Activated CD4-positive, CD25-positive, alpha-beta regulatory T cell treated with anti-CD3 and anti-CD28 coated beads, Interleukin-2, amount 50 U/mL, for 24 hours (primary cell): ENCODE measurements around the gene ANTKMT.
"Not testable (repeated sequence)": the region's sequence is repeated elsewhere in the genome, so short reads cannot be mapped to it uniquely, and the experiment has no call there.

Source experiments
- ATAC-seq, 2 donors: fragments of 150-1000 bp; cut with Tn5 transposase; one replicate each; pipeline ENCODE4 v1.10.0; 2021; ENCODE audit warnings: mild to moderate bottlenecking in 1 of 2, moderate library complexity in 1 of 2

The ANTKMT gene

DNA sequence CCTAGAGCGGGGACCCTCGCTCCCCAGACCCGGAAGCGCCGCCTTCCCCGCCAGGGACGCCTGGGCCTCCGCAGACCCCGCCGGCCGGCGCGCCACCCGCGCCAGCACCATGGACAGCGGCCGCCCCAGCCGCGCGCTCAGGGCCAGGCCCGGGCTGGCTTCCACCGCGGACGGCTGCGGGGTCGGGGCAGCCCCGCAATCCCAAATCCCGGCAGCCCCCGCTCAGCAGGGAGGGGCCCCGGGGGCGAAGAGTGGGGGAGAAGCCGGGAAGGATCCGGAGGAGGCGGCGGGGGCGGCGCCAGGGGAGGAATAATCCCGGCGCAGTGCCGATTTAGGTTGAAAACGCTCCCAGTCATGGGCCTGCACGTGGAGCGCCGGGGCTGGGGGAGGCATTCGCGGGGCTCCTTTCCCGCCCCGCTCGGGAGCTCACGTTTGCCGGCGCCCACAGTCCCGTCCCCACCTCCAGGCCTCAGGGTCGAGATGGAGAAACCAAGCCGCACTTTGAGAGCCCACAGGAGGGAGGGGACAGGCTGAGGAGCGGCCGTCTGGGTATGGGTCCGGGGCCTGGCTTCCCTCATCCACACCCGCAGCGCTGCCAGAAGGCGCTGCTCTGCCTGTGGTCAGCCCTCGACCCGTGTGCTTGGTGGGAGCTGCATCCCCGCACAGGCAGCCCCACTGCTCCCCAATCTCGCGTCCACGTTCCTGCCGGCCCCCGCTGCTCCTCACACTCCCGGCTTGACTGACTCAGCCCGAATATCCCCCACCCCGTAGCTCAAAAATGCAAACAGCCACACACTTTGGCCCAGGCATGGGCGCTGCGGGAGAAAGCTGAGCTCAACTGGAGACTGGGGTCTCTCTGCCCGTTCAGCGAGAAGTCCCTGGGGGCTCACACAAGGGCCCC is 20.0 kb upstream of the ANTKMT start:
- ATAC-seq, result peak; percentile 64 to 71

DNA sequence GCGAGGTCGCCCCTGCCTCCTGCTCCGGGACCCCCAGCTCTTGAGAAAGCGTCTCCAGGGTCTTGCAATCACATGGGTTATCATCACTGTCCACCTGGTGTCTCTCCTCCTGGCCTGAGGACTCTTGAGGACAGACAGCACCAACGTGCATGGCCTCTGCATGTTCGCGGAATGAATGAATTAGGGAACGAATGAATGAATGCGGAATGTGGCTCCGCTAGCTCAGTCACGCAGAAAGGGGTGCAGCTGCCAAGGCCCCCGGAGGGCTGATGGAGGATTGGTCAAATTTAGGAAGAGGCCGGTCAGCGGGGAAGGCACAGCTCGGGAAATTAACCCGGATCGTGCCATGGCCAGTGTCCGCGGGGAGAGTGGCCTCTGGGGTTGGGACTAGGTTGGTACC is 18.6 kb upstream of the ANTKMT start:
- no peak for ATAC-seq

DNA sequence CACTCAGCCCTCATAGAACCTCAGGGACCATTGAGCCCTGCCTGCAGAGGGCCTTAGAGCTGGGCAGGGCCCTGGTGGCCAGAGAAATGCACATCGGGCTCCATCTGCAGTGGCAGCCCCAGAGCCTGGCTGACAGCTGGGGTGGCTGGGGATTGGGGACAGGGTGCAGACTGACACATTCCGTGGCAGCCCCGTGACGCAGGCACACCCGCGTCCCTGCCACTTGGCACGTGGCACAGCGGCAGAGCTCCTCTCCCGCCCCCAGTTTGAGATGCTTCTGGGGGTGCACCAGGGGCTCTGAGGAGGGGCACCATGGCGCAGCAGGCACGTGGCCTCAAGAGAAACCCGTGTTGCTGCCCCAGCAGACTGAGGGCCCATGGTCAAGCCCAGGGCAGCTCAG is 17.5 kb upstream of the ANTKMT start:
- ATAC-seq, result no peak

DNA sequence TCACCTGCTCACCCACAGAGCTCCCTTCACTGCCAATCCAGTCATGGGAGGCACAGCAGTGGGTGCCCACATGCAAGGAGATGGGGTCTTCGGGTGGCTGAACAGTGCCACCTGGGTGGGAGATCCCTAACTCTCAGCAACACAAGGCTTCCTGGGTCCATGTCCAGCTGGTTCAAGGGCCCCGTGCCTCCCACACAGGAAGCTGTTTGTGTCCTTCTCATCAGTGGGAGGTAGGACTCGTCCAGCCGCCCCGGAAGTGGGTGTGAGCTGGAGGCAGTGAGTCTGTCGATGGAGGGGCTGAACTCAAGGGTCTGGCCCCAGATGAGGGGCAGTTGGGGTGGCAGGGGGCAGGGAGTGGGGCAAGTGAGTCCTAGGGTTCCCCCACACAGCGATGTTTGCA is 16.9 kb upstream of the ANTKMT start:
- no peak for ATAC-seq

DNA sequence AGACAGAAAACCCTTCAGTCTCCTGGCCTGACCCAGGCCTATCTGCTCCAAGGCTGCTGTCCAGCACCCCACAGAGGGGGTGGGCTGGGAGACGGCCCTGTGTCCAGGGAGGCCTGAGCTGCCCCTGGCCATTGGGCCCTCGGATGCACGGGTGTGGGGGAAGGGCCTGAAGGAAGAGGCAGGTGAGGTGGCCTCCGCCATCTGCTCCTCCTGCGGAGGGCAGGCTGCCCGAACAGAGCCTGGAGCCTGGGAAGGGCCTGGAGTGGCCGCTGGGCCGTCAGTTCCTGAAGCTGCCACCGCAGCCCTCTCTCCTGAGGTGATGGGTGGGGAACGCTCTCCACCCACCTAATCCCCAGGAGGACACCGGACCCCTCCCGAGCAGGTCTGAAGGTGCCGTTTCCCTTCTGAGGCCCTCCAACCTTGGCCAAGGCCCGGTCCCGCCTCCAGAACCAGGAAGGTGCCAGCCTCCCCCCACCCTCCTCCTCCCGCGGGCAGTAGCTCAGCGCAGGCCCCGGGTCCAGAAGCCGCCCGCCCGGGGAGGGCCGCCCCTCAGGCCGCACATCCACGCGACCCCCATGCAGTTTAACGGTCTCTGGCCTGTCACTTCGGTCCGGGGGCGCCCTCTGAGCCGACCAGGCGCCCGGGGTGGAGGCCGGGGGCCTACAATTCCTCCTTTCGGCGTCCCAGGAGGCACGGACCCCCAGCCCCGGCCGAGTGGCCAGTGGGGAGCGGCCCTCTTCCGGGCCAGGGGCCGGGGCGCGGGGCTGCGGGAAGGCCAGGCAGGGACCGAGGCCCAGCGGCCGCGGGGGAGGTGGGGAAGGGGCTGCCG is 16.2 kb upstream of the ANTKMT start:
- ATAC-seq, result no peak

DNA sequence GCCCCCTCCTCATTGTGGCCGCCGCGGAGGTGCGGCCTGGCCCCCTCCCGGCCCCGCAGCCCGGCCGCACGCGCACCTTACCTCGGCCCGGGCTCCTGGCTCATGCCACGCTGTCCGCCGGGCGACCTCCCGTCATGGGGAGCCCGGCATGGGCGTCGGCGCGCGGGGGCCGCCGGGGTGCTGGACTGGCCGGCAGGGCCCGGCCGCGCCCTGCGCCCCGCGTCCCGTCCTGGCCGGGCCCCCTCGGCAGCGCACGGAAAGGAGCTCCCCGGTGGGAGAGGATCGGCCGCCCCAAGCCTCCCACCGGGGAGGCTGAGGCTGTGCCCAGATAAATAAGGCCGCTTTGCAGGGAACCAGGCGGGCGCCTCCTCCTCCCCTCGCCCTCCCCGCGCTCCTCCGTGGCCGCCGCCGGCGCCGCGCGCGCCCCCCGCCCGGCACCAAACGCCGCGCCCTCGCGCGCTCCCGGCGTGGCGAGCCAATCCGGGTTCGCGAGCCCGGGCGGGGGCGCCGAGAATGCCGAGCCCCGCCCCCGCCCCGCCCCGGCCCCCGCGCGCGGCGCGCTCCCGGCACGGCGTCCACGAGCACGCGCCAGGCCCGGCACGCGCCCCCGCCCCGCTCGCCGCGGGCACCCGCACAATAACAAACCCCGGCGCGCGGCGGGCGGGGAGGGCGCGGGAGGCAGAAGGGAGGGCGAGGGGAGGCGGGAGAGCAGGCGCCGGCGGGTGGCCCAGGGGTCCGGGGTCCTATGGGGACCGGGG is 15.3 kb upstream of the ANTKMT start, which contains the start of gene FBXL16:
FBXL16 (minus strand) TSS at position 371 of the 758 bp plus-strand sequence. CDS start 8,396 bp downstream, outside the sequence.
- ATAC-seq, result no peak

DNA sequence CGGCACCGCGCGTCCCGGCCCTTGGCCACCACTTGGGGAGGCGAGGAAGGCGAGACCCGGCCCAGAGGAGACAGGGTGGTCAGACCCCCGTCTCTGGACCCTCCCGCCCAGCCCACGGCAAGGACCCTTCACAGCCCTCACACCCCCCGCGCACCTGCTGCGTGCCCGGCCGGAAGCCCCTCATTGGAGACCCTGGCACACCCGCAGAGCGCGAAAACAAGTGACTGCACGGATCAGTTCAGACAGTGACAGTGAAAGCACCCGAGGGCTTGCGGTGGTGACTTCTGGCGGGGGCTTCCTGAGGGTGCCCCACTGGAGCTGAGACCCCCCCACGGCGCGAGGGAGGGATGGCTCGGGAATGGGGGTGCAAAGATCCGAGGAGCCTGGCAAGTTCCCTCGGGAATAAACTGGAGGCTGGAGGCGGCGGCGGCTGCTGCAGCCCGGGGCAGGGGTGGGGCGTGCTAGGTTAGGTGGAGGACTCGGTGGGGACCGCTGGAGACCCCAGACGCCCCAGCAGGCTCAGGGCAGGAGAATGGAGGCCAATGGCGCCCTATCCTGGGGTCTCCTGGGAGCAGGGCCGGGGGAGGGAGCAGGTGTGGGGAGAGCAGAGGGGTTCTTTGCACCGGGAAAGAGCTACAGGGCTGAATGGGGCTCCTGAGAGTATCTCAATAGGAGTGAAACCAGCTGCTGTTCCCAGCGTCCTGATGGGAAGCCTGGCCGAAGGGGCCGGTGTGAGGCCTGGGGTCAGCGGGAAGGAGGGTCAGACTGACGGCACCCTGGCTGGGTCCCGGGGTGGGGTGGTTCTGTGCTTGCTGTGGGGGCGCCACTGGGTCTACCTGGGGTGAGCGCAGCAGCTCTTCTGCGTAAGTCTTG is 14.5 kb upstream of the ANTKMT start:
- ATAC-seq, result no peak

DNA sequence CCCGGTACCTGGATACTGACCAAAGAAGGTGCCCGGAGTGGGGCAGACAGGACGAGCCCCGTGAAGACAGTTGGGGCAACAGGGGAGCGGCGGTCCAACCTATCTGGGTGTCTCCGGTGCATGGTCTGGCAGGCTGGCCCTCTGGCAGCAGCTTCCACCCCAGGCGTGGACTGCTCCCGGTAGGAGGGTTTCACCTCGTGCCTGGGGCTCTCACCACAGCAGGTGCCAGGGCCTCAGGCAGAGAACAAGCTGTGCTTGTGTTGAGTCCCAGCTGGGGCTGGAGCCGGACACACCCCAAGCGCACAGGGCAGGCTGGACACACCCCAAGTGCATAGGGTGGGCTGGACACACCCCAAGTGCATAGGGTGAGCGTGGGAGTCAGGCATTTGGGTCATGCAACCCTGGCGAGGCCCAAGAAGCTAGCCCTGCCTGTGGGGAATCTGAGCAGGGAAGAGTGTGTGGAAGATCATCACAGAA is 13.8 kb upstream of the ANTKMT start:
- no peak for ATAC-seq

DNA sequence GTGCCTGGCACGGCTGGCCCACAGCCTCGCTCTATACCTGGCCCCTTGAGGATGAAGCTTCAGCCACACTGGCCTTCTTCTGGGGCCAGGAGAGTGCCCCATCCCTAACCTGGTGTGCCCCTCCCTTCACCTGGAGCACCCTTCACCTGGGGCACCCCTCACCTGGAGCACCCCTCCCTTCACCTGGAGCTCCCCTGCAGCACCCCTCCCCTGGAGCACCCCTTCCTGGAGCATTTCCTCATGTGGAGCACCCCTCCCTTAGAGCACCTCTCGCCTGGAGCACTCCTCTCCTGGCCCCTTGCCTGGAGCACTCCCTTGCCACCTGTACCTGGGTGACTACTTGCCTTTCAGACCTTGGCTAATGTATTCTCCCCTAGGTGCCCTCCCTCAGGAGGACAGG is 12.9 kb upstream of the ANTKMT start:
- no peak for ATAC-seq

DNA sequence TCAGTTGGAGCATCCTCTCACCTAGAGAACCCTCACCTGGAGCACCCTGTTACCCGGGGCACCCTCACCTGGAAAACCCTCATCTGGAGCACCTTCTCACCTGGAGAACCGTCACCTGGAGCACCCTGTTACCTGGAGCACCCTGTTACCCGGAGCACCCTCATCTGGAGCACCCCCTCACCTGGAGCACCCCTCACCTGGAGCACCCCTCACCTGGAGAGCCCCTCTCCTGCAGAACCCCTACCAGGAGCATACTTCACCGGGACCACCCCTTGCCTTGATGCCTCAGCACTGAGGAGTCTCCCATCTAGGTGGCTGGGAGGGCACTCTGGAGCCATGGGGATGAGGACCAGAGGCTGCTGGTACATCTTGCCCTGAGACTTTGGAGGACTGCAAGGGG is 12.0 kb upstream of the ANTKMT start:
- ATAC-seq, result no peak

DNA sequence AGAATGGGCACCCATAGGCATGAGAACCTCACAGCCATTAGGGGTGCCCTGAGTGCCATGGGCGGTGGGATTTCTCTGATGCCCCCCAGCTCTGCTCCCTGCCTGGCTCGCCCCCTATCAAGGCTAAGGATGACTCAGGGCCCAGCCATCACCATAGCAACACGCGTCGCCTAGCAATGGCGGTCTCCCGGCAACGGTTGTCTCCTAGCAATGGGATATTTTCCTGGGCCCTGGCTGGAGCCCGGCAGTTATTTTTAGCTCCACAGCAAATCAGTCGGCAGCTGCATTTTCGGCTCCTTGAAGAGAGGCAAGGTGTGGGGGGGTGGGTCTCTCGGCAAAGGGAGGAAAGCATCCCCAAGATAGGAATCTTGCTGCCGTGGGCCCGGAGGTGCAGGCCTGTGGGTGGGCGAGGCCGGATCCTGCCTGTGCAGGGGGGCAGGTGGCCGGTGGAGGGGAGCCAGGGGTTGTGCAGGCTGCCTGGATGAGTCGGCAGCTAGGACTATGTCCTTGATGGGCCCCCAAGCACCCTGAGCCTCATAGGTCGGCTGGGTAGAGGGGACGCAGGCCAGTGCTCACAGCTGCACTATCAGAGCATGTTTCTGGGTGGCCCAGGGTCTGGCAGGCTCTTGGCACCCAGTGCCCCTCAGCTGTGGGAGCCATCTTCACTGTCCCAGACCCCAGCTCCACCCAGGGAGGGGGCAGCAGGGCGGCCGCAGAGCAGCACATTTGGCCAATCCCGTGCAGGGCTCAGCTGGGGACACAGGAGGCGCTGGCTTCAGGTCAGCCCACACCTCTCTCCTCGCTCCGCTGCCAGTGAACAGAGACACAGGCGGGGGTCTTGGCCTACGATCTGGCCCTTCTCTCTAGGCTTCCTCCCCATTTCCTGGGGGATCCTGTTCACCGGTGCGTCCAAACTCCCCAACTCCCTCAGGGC is 11.1 kb upstream of the ANTKMT start:
- no peak for ATAC-seq

DNA sequence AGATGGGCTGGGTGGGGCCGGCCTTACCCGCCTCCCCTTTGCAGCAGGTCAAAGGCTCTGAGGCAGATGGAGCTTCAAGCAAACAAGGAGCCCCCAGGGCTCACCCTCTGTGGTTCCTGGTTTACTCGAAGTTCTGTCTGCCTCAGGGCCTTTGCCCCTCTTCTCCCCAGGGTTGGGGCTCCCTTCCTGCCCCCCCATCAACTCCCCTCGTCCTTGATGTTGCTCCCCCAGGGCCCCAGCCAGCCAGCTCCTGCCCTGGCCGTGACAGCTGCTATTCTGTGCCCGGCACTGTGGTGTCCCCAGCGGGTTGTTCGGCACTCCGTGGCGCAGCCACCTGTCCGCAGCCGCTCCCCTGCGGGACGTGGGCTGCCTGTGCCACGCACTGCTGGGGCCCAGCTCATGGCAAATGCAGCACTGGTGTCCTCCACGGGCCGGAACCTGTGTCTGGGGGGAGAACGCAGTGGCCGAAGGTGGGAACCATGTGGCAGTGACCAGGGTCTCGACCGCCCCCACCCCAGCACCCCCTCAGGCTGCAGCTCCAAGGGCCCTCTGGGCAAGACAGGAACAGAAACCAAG is 10.4 kb upstream of the ANTKMT start:
- ATAC-seq, result no peak

DNA sequence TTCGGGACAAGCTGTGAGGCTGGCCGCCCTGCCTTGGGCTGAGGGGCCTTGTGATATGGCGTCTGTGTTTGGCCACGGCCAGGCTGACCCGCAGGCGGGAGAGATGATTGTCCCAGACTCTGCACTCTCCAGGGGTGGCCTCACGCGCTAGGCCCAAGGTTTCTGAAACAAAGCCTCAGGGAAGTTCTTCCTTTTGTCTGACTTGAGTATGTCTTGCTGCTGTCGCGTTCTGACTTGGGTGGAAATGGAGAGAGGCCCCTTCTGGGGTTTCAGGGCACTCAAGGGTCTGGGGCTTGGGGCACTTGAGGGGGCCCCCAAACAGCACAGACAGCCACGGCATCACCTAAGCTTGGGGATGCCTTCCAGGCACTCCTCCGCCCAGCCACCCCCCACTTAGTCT is 9.9 kb upstream of the ANTKMT start:
- no peak for ATAC-seq

DNA sequence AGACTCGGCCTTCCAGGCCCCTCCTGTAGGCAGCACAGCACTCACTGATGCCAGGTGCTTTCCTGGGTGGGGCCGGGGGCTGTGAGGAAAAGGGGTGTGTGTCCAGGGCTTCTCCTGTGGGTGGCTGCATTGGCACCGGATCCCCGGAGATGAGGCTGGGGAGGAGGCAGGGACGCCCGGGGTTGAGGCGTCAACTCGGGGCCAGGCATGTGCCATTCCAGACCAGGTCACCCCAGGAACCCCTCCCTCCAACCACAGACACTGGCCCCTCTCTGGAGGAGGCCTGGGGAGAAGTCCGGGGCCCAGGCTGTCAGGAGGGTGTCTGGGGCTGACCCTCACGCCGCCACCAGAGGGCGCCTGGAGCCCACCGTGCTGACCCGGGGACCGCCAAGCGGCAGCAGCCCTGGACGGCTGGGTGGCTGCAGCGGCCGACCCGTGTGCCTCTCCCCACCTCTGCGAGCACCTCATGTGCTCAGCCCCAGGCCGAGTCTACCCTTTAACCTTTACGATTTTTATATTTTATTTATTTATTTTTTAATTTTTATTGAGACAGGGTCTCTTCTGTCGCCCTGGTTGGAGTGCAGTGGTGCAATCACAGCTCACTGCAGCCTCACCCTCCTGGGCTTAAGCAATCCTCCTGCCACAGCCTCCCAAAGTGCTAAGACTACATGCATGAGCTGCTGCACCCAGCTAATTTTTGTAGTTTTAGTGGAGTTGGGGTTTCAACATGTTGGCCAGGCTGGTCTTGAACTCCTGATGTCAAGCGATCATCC is 9.2 kb upstream of the ANTKMT start:
- ATAC-seq, result peak; percentile 64 to 66

DNA sequence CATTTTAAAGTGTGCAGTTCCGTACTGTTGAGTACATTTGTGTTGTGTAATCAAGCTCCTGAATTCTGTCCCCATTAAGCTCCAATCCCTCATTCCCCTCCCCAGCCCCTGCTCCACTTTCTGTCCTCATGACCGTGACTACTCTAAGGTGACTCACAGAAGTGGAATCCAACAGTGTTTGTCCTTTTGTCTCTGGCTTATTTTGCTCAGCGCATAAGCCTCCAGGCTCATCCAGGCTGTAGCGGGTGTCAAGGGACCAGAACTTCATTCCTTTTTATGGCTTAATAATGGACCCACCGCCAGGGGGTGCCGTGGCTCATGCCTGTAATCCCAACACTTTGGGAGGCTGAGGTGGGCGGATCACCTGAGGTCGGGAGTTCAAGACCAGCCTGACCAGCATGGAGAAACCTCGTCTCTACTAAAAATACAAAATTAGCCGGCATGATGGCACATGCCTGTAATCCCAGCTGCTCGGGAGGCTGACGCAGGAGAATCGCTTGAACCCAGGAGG is 8.2 kb upstream of the ANTKMT start:
- ATAC-seq, result not testable (repeated sequence)

DNA sequence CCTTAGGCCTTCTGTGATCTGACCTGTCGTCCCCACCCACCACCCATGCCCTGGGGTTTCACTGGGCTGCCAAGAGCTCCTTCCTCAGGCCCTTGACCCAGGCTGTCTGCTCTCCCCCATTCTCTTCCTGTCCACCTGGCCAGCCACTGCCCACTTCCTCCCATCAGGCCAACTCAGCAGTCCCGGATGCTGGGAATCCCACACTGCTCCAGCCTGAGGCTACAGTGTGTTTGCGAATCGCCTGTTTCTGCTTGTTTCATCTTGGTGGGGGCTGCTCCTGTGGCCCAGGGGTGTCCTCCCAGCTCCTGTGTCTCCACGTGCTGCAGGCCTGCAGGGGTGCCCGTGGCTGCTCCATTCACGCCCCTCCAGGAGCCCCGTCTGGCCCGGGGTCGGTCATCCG is 6.9 kb upstream of the ANTKMT start:
- ATAC-seq, result no peak

DNA sequence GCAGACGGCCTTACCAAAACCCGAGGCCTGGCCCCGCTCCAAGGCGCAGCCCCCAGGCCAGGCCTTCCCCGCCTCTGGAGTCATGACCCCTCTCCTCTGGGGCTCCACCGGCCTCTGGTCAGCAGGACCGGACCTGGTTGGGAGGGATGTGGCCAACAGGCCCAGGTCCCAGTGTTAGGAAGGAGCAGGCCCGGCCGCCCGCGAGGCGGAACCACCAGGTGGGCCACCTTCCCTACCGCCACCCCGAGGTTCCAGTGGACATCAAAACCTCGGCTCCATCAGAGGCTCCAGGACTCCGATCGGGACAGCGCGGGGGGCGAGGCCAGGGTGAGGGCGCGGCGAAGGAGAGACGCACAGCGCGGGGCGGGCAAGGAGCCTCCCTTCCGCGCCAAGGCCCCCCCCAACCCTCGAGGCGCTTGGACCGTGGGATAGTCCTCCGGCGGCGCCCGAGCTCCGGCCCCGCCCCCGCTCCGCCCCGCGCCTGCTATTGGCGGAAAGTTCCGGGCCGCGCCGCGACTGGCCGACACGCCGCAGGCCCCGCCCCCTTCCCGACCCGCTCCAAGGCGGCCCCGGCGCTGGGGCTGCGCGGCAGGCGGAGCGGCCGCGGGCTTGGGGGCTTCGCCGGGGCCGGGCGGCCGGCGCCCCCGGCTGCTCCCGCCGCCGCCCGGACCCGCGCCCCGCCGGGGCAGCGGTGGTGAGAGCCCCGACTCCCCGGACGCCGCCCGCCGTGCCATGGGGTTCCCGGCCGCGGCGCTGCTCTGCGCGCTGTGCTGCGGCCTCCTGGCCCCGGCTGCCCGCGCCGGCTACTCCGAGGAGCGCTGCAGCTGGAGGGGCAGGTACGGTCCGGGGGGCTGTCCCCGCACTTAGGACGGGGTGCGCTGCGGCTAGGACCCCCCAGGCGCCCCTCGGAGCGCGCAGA is 6.1 kb upstream of the ANTKMT start, which contains the start of gene METRN:
METRN (plus strand) TSS at position 561 of the 919 bp plus-strand sequence; CDS start at position 733, 172 bp downstream.
- ATAC-seq, result peak; percentile 86 to 89
